BJ (cell line): ENCODE data around the gene BCL6B. TPM values are rescaled to one million over a fixed set of nuclear protein-coding genes. Genes with fewer than 3 reads are reported as not detected.
A peak's percentile ranks its signal among the peaks of the same experiment; 100 is the strongest.

ENCODE experiments used
- CTCF ChIA-PET: fragments of 350-600 bp; formaldehyde crosslinking; extraction: SDS; loops from one replicate; lab custom pipeline; 2021; ENCODE audit warnings: antibody characterized with exemption, inconsistent platforms; lab: Yijun Ruan, JAX
- POLR2A ChIA-PET: fragments of 300-600 bp; sonication (Branson Sonifier 250); formaldehyde crosslinking; extraction: SDS; loops from one replicate; lab custom pipeline; 2021; ENCODE audit warnings: antibody characterized with exemption; lab: Charles Lee
- DNase-seq: peaks from one replicate; pipeline ENCODE4 v3.0.0-alpha.2; 2011; ENCODE audit warnings: low read depth
- H3K27me3 ChIP-seq: 2 replicates; pipeline ENCODE4 v1.6.0; 2011; ENCODE audit warnings: low read length; ENCODE audit not compliant: control insufficient read depth, insufficient read depth
- H3K36me3 ChIP-seq: 2 replicates; pipeline ENCODE4 v1.5.1; 2011; ENCODE audit warnings: low read length; ENCODE audit not compliant: control insufficient read depth, insufficient read depth
- H3K4me3 ChIP-seq: 2 replicates; pipeline ENCODE4 v1.5.1; 2011; ENCODE audit warnings: low read depth, mild to moderate bottlenecking, control low read depth, low read length
- CTCF ChIP-seq: IDR thresholded peaks from 2 replicates; pipeline ENCODE4 v1.5.1; 2011; ENCODE audit warnings: low read depth, mild to moderate bottlenecking, control low read depth, inconsistent platforms, low read length, moderate library complexity; ENCODE audit not compliant: insufficient read depth
- polyA plus RNA-seq: library from polyadenylated mRNA; depleted of rRNA; stranded (reverse); fragments of >200 nt; gene quantifications from 2 replicates; pipeline ENCODE4 v1.2.3, GENCODE V29; 2011

Gene BCL6B
- polyA plus RNA-seq, 1 experiment, result not detected

- Histone ChIP-seq H3K4me3 (no peak overlapping the region), H3K27me3 (peaks cover 14% of the 10 kb centered on the region), H3K36me3 (no peaks in the 10 kb centered on the region)
- no peak for DNase-seq
- CTCF ChIA-PET, result interaction anchor here (2.0 to 5.0 kb wide), 2 partner anchors 10 to 254 kb away, joined by 6 to 44 read pairs; no protein-coding TSS in a partner anchor
- no peak for TF ChIP-seq CTCF
- POLR2A ChIA-PET, result no interaction called here
Measured at GRCh38 chr17:7042501-7043181, 19.8 kb downstream of the BCL6B start.

- no peaks in the 10 kb centered on the region for H3K36me3 ChIP-seq
- peaks cover 14% of the 10 kb centered on the region for H3K27me3 ChIP-seq
- CTCF ChIA-PET, result interaction anchor here (1.5 to 5.0 kb wide), 3 partner anchors 9 to 253 kb away, joined by 4 to 44 read pairs (median 6); no protein-coding TSS in a partner anchor
- peak overlapping the region; percentile 35 for H3K4me3 ChIP-seq
- no peak for TF ChIP-seq CTCF
- no peak for DNase-seq
- POLR2A ChIA-PET, result interaction anchor here (0.6 kb wide), 1 partner anchor 196 kb away, joined by 3 read pairs; the partner anchor contains the start of gene PHF23
Measured at GRCh38 chr17:7043182-7043496, 20.3 kb downstream of the BCL6B start.

- TF ChIP-seq CTCF, result no peak
- Histone ChIP-seq H3K4me3 (peak within 1 kb of the TSS; percentile 35), H3K27me3 (peaks cover 14% of the 10 kb centered on the region), H3K36me3 (no peaks in the 10 kb centered on the region)
- POLR2A ChIA-PET, result interaction anchor here (0.6 kb wide), 1 partner anchor 196 kb away, joined by 3 read pairs; the partner anchor contains the start of gene PHF23
- DNase-seq, result no peak
- CTCF ChIA-PET, result interaction anchor here (0.6 to 5.0 kb wide), 4 partner anchors 93 to 253 kb away, joined by 3 to 44 read pairs (median 4); no protein-coding TSS in a partner anchor
Measured at GRCh38 chr17:7043497-7044198, 20.8 kb downstream of the BCL6B start, which contains the start of gene SLC16A11. TSS of gene SLC16A11 (minus strand) at chr17:7044092. CDS start at chr17:7043513, 579 bp downstream.

- Histone ChIP-seq H3K27me3 (peaks cover 16% of the 10 kb centered on the region), H3K36me3 (no peaks in the 10 kb centered on the region), H3K4me3 (no peak overlapping the region)
- POLR2A ChIA-PET, result no interaction called here
- CTCF ChIA-PET, result interaction anchor here (0.6 to 5.0 kb wide), 40 partner anchors 9 to 664 kb away, joined by 3 to 55 read pairs (median 5); partner anchors contain the start of genes ACADVL, CLEC10A, DLG4 and RNASEK
- peak; percentile 35 for DNase-seq
- TF ChIP-seq CTCF, result peak; percentile 68
Measured at GRCh38 chr17:7045492-7046126, 22.8 kb downstream of the BCL6B start.
